Measurements from ENCODE around the gene ALG12.
"Not testable (repeated sequence)": the region's sequence is repeated elsewhere in the genome, so short reads cannot be mapped to it uniquely, and the experiment has no call there.

ALG12 gene

DNA sequence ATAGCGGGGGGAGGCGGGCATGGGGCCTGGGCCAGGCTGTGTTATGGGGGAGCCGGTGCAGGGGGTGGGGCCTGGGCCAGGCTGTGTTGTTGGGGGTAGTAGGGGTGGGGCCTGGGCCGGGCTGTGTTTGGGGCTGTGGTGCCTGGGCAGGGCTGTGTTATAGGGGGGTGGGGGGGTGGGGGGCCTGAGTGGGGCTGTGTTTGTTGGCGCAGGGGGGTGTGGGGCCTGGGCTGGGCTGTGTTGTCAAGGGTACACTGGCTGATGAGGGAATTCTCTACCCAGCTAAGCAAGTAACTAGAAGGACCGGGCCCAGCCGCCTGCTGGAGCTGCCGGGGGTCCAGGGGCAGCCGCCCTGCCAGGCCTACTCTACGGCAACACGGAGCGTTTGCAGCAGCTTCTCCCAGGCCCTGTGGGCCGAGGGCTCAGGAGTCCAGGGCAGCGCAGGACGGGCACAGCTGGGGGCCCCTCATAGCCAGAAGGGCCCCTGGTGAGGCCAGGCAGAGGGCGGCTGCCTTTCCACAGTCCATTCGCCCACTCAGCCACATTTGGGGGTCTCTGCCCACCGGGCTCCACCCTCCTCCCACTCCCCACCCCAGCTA lies 32.3 kb upstream of the ALG12 start:
- Histone ChIP-seq H3K36me3 (ENCODE audit: control insufficient read depth, insufficient read depth, low read length) (no peaks in the 10 kb centered on the region), H3K4me1 (ENCODE audit: control insufficient read depth, insufficient read depth, low read length, poor library complexity, severe bottlenecking) (peaks cover 50% of the 10 kb centered on the region), H3K4me3 (ENCODE audit: extremely low read depth, insufficient read depth, low read length, poor library complexity, severe bottlenecking) (no peak overlapping the region), H3K9me3 (ENCODE audit: control insufficient read depth, low read length) (no peaks in the 10 kb centered on the region), H3K27ac (ENCODE audit: low read depth, low read length, severe bottlenecking) (no peak overlapping the region)
- WGBS, 2 experiments (ENCODE audit: insufficient coverage in 2 of 2), result 69 to 83% methylated on average over 12 to 13 of the region's 18 CpGs

DNA sequence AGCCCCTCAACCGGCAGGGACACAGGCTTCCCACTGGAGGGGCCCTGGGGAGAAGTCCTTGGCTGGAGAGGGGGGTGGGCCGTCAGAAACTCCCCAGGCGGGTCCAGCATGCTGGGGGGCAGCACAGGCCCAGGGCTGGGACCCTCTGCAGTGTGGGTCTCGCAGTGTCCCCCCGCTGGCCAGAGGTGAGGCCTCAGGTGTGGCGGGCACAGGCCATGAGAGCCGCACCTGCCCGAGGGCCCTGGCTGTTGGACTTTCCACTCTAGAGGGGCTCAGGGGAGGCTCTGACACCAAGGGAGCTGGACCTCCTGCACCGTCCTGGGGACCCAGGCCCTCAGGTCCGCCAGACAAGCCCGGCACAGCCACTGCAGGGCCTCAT lies 31.7 kb upstream of the ALG12 start:
- Histone ChIP-seq H3K36me3 (ENCODE audit: control insufficient read depth, insufficient read depth, low read length) (no peaks in the 10 kb centered on the region), H3K27ac (ENCODE audit: low read depth, low read length, severe bottlenecking) (no peak overlapping the region), H3K9me3 (ENCODE audit: control insufficient read depth, low read length) (no peaks in the 10 kb centered on the region), H3K4me1 (ENCODE audit: control insufficient read depth, insufficient read depth, low read length, poor library complexity, severe bottlenecking) (peaks cover 50% of the 10 kb centered on the region), H3K4me3 (ENCODE audit: extremely low read depth, insufficient read depth, low read length, poor library complexity, severe bottlenecking) (no peak overlapping the region)
- 93 to 97% methylated on average over 7 to 9 of the region's 11 CpGs for WGBS, 2 experiments (ENCODE audit: insufficient coverage in 2 of 2)

DNA sequence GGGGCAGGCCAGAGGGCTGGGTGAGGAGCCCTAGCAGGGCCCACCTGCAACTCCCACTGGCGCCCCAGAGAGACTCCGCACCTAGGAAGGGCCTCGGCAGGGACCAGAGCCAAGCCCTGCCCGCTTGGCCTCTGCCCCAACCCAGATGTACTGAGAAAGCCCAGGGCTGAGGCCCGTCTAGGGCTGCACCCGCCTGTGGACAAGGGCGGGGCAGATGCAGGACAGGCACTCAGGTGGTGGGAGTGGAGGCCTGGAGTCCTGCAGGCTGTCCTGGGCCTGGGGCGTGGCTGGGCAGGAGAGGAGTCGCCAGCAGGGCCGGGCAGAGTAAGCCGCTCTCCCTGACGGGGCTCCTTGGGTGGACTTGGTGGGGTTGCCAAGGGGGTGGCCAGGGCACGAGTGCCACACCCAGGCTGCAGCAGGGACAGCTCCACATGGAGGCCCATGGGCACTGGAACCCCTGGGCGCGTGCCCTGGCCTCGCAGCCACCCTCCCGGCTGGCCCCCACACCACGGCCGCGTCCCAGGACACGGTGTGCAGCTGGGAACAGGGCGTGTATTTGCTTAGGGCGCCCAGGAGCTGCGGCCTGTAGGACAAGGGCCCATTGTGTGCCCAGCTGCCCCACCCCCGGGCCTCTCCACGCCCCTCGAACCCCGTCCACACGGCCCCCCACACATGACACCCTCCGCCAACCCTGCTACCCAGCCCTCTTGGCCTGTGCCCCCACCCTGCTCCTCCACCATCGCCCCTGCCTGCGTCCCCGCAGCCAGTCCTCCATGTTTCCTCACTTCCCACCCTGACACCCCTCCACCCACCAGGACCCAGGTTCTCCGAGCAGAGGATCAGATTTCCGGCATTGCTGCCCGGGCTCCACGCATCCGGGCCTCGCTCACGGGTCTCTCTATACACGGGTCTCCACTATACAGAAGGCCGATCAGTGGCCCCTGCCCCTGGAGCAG lies 31.0 kb upstream of the ALG12 start:
- Histone ChIP-seq H3K4me1 (ENCODE audit: control insufficient read depth, insufficient read depth, low read length, poor library complexity, severe bottlenecking) (peaks cover 44% of the 10 kb centered on the region), H3K4me3 (ENCODE audit: extremely low read depth, insufficient read depth, low read length, poor library complexity, severe bottlenecking) (no peak overlapping the region), H3K36me3 (ENCODE audit: control insufficient read depth, insufficient read depth, low read length) (no peaks in the 10 kb centered on the region), H3K9me3 (ENCODE audit: control insufficient read depth, low read length) (no peaks in the 10 kb centered on the region), H3K27ac (ENCODE audit: low read depth, low read length, severe bottlenecking) (no peak overlapping the region)
- WGBS, 2 experiments (ENCODE audit: insufficient coverage in 2 of 2), result 94% methylated on average over 27 to 36 of the region's 42 CpGs

DNA sequence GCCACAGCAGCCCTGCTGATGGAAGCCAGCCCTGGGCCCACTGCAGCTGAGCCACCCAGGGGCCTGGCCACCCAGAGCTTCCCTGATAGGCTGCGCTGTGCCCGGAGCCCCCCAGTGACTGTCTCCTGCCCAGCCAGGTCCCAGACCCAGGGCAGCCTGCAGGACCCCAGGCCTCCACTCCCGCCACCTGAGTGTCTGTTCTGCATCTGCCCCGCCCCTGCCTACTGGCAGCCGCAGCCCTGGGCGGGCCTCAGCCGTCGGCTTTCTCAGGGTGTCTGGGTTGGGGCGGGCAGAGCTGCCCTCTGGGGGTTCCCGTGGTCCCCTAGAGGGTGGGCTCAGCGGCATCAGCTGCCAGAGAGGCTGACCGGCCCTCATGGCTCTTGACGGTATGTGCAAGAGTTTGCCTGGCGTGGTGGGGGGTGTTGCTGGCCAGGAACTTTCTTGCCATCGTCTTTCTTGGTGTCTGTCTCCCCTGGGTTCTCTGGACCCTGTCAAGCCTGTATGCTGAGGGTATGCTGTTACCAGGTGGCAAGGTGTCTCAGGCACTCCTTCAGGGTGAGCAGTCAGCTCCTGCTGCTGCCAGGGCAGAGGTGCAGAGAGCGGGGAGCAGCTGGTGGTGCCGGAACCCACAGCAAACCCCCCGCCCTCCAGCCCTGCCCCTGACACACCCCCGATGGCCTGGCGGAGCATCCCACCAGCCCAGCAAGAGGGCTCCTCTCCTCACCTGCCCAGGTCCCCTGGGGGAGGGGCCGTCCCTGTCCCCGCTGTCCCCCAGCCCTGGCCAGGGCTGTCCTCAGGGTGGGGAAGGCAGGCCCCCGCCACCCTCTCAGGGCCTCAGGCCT lies 30.1 kb upstream of the ALG12 start:
- H3K4me1 ChIP-seq (ENCODE audit: control insufficient read depth, insufficient read depth, low read length, poor library complexity, severe bottlenecking), result peaks cover 35% of the 10 kb centered on the region
- no peaks in the 10 kb centered on the region for H3K9me3 ChIP-seq (ENCODE audit: control insufficient read depth, low read length)
- no peak overlapping the region for H3K4me3 ChIP-seq (ENCODE audit: extremely low read depth, insufficient read depth, low read length, poor library complexity, severe bottlenecking)
- H3K36me3 ChIP-seq (ENCODE audit: control insufficient read depth, insufficient read depth, low read length), result no peaks in the 10 kb centered on the region
- no peak overlapping the region for H3K27ac ChIP-seq (ENCODE audit: low read depth, low read length, severe bottlenecking)
- 79 to 86% methylated on average over 12 to 22 of the region's 23 CpGs for WGBS, 2 experiments (ENCODE audit: insufficient coverage in 2 of 2)

DNA sequence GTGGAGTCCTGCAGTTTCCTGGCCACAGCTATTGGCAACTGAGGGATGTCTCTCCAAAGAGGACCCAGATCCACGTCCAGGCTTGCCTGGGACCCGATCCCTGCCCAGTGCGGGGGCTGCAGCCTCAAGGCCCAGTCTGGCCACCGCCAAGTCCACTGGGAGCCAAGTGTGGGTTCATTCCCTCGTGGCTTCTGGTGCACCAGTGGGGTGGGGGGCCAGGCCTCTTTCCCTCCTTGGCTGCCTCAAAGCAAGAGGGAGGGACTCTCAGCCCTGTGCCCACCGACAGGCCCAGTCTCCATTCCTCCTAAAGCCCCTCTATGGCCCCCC lies 29.0 kb upstream of the ALG12 start:
- Histone ChIP-seq H3K4me1 (ENCODE audit: control insufficient read depth, insufficient read depth, low read length, poor library complexity, severe bottlenecking) (peaks cover 28% of the 10 kb centered on the region), H3K4me3 (ENCODE audit: extremely low read depth, insufficient read depth, low read length, poor library complexity, severe bottlenecking) (no peak overlapping the region), H3K27ac (ENCODE audit: low read depth, low read length, severe bottlenecking) (no peak overlapping the region), H3K36me3 (ENCODE audit: control insufficient read depth, insufficient read depth, low read length) (no peaks in the 10 kb centered on the region), H3K9me3 (ENCODE audit: control insufficient read depth, low read length) (no peaks in the 10 kb centered on the region)
- 66 to 81% methylated on average over 5 of the region's 6 CpGs for WGBS, 2 experiments (ENCODE audit: insufficient coverage in 2 of 2)

DNA sequence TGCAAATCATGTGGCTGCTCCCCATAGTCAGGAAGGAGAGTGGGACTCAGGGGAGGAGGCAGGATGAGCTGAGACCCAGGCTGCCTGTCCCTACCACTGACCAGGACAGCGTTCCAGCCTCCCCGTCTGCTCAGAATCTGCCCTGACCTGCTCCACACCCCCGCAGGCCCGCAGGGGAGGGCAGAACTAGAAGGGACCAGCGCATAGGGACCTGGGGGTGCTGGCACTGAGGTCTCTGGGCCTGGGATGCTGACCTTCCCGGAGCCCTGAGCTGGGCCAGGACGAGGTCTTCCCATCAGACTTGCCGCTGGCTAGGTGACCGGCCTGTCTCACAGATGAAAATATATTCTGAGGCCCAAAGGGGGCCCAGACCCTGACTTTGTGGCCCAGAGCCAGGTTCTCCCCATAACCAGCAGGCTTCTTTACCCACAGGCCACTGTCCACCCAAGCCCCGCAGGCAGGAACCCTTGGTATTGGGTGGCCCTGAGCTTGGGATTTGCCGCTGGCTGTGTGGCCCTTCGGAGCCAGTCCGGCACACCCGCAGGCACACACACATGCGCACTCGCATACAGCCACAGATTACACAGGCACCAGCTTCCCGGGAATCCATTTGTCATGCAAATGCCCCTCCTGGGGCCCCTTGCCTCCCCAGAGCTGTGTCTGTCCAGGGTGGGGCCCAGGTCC lies 28.5 kb upstream of the ALG12 start:
- Histone ChIP-seq H3K9me3 (ENCODE audit: control insufficient read depth, low read length) (no peaks in the 10 kb centered on the region), H3K27ac (ENCODE audit: low read depth, low read length, severe bottlenecking) (no peak overlapping the region)
- WGBS, 2 experiments (ENCODE audit: insufficient coverage in 2 of 2), result 71 to 72% methylated on average over 14 to 15 of the region's 17 CpGs

DNA sequence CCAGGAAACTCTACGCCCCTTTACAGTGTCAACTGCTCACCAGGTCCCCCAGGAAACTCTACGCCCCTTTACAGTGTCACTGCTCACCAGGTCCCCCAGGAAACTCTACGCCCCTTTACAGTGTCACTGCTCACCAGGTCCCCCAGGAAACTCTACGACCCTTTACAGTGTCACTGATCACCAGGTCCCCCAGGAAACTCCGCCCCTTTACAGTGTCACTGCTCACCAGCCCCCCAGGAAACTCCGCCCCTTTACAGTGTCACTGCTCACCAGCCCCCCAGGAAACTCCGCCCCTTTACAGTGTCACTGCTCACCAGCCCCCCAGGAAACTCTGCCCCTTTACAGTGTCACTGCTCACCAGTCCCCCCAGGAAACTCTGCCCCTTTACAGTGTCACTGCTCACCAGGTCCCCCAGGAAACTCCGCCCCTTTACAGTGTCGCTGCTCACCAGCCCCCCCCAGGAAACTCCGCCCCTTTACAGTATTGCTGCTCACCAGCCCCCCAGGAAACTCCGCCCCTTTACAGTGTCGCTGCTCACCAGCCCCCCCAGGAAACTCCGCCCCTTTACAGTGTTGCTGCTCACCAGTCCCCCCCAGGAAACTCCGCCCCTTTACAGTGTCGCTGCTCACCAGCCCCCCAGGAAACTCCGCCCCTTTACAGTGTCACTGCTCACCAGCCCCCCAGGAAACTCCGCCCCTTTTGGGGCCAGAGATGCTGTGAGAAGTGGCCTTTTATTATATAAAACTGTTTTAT lies 27.0 kb upstream of the ALG12 start:
- not testable (repeated sequence) for H3K36me3 ChIP-seq (ENCODE audit: control insufficient read depth, insufficient read depth, low read length); H3K4me3 ChIP-seq (ENCODE audit: extremely low read depth, insufficient read depth, low read length, poor library complexity, severe bottlenecking); H3K27ac ChIP-seq (ENCODE audit: low read depth, low read length, severe bottlenecking); H3K9me3 ChIP-seq (ENCODE audit: control insufficient read depth, low read length)
- WGBS, 2 experiments (ENCODE audit: insufficient coverage in 2 of 2), result 88% methylated on average over 3 of the region's 17 CpGs; no CpG with 5 or more reads in 1 of the 2 experiments
- peaks cover 11% of the 10 kb centered on the region for H3K4me1 ChIP-seq (ENCODE audit: control insufficient read depth, insufficient read depth, low read length, poor library complexity, severe bottlenecking)

More for the DNA sequence above, 28.5 kb upstream of the ALG12 start:
- Histone ChIP-seq H3K4me3 (ENCODE audit: extremely low read depth, insufficient read depth, low read length, poor library complexity, severe bottlenecking) (no peak overlapping the region), H3K36me3 (ENCODE audit: control insufficient read depth, insufficient read depth, low read length) (no peaks in the 10 kb centered on the region), H3K4me1 (ENCODE audit: control insufficient read depth, insufficient read depth, low read length, poor library complexity, severe bottlenecking) (peaks cover 23% of the 10 kb centered on the region)

DNA sequence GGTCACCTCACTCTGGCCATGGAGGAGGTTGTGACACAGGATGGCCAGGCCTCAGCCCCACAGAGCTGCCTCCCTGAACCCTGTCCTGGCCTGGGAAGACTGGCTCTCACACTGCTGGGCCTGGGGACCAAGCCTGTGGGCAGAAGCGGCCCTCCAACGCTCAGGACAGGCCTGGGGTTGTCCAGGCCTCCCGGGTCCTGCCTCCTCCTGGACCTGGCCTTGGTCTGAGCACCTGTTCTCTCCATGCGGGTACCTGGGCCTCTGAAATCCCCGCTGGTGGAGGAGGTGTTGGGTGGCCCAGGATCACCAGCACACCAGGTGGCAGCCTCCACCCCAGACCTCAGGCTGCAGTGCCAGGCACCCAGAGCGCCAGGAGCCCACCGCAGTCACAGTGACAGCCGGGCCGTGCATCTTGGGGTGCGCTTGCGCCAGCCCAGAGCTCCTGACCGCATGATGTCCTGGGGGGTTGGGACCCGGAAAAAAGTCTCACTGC lies 26.2 kb upstream of the ALG12 start:
- H3K36me3 ChIP-seq (ENCODE audit: control insufficient read depth, insufficient read depth, low read length), result no peaks in the 10 kb centered on the region
- H3K4me1 ChIP-seq (ENCODE audit: control insufficient read depth, insufficient read depth, low read length, poor library complexity, severe bottlenecking), result peaks cover 11% of the 10 kb centered on the region
- no peak overlapping the region for H3K4me3 ChIP-seq (ENCODE audit: extremely low read depth, insufficient read depth, low read length, poor library complexity, severe bottlenecking)
- H3K27ac ChIP-seq (ENCODE audit: low read depth, low read length, severe bottlenecking), result no peak overlapping the region
- no peaks in the 10 kb centered on the region for H3K9me3 ChIP-seq (ENCODE audit: control insufficient read depth, low read length)
- 98 to 99% methylated on average over 11 to 13 of the region's 13 CpGs for WGBS, 2 experiments (ENCODE audit: insufficient coverage in 2 of 2)

DNA sequence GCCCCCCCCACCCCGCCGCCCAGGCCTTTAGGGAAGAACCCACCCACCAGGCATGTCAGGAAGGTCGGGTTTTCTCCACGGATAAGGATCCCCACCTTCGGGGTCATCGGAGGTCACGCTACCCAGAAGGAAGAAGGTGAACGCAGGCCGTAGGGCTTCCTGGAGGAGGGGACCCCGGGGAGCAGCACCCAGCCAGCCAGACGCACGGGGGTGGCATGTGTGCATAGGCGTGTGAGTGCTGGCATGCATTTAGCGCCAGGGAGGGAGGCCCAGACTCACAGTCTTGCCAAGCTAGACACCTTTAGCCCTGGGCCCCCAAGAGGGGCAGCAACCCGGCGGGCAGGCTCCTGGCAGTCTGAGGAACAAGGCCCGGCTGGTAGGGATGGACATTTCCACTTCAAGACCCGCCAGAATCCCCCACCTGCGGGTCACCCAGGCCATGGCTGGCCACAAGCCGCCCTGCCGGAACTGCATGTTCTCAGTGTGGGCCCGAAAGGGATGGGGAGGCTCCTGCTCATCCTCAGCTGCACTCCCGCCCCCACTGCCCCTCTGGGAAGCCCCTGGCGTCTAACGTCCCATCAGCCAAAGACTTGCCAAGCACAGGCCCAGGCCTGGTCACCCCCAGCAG lies 25.6 kb upstream of the ALG12 start:
- Histone ChIP-seq H3K4me1 (ENCODE audit: control insufficient read depth, insufficient read depth, low read length, poor library complexity, severe bottlenecking) (peaks cover 11% of the 10 kb centered on the region), H3K27ac (ENCODE audit: low read depth, low read length, severe bottlenecking) (no peak overlapping the region), H3K36me3 (ENCODE audit: control insufficient read depth, insufficient read depth, low read length) (no peaks in the 10 kb centered on the region), H3K9me3 (ENCODE audit: control insufficient read depth, low read length) (no peaks in the 10 kb centered on the region), H3K4me3 (ENCODE audit: extremely low read depth, insufficient read depth, low read length, poor library complexity, severe bottlenecking) (no peak overlapping the region)
- 94 to 97% methylated on average over 21 to 24 of the region's 25 CpGs for WGBS, 2 experiments (ENCODE audit: insufficient coverage in 2 of 2)

Measured in mesodermal cell (in vitro differentiated cells).